DND-41 (cell line): ENCODE measurements around the gene SLC1A7.

Experiments used
- ATAC-seq: fragments of 200-7000 bp; cut with Tn5 transposase; 3 replicates; pipeline ENCODE4 v1.9.1; 2021; ENCODE audit warnings: low read depth; ENCODE audit not compliant: insufficient read depth
- DNase-seq: peaks from one replicate; pipeline ENCODE4 v3.0.0-alpha.2; 2020
- H2AFZ ChIP-seq: 2 replicates; pipeline ENCODE4 v1.6.0; 2012; ENCODE audit warnings: low read depth, low read length
- H3K27ac ChIP-seq: 2 replicates; pipeline ENCODE4 v1.5.1; 2012; ENCODE audit warnings: low read length, inconsistent platforms
- H3K27me3 ChIP-seq: fragments of 200-600 bp; sonication (generic); 2 replicates; pipeline ENCODE4 v1.6.0; 2012; ENCODE audit warnings: low read length, mild to moderate bottlenecking, inconsistent platforms; ENCODE audit not compliant: insufficient read depth, poor library complexity
- H3K36me3 ChIP-seq: 2 replicates; pipeline ENCODE4 v1.5.1; 2012; ENCODE audit warnings: low read length, inconsistent platforms; ENCODE audit not compliant: insufficient read depth
- H3K4me1 ChIP-seq: 2 replicates; pipeline ENCODE4 v1.5.1; 2012; ENCODE audit warnings: mild to moderate bottlenecking, low read length; ENCODE audit not compliant: insufficient read depth
- H3K4me2 ChIP-seq: 2 replicates; pipeline ENCODE4 v1.6.0; 2012; ENCODE audit warnings: mild to moderate bottlenecking, moderate library complexity, low read length, inconsistent platforms; ENCODE audit not compliant: insufficient read depth
- H3K4me3 ChIP-seq, 2 experiments: fragments of 200-600 bp in 1 of 2; shearing (Covaris generic) in 1 of 2; 2 replicates each; pipeline ENCODE4 v1.5.1; 2012 to 2016; ENCODE audit warnings: inconsistent platforms in 2 of 2, low read length in 2 of 2, mild to moderate bottlenecking in 2 of 2, low read depth in 1 of 2, moderate library complexity in 1 of 2
- H3K79me2 ChIP-seq: 2 replicates; pipeline ENCODE4 v1.6.0; 2012; ENCODE audit warnings: low read length, inconsistent platforms; ENCODE audit not compliant: insufficient read depth
- H3K9ac ChIP-seq: 2 replicates; pipeline ENCODE4 v1.6.0; 2012; ENCODE audit warnings: low read depth, mild to moderate bottlenecking, inconsistent platforms, low read length, moderate library complexity
- H3K9me3 ChIP-seq: 2 replicates; pipeline ENCODE4 v1.5.1; 2012; ENCODE audit warnings: low read length, moderate library complexity, mild to moderate bottlenecking, inconsistent platforms; ENCODE audit not compliant: insufficient read depth, severe bottlenecking
- H4K20me1 ChIP-seq: 2 replicates; pipeline ENCODE4 v1.6.0; 2012; ENCODE audit warnings: low read length; ENCODE audit not compliant: insufficient read depth
- EZH2 ChIP-seq: IDR thresholded peaks from 3 replicates; pipeline ENCODE4 v1.6.1; 2012; ENCODE audit warnings: borderline replicate concordance, low read depth, mild to moderate bottlenecking, moderate library complexity, low read length, inconsistent platforms; ENCODE audit not compliant: severe bottlenecking
- TF ChIP-seq, protein P1 (sequence below): IDR thresholded peaks from 2 replicates; pipeline ENCODE4 v1.5.1; 2012; ENCODE audit warnings: borderline replicate concordance, low read length, moderate library complexity, mild to moderate bottlenecking; ENCODE audit not compliant: poor library complexity, severe bottlenecking; ENCODE audit errors: extremely low read depth

The SLC1A7 gene

GRCh38 chr1:53139951-53140361, 2.5 kb downstream of the SLC1A7 start:
- no peak overlapping the region for H2AFZ ChIP-seq
- TF ChIP-seq, protein P1, sequence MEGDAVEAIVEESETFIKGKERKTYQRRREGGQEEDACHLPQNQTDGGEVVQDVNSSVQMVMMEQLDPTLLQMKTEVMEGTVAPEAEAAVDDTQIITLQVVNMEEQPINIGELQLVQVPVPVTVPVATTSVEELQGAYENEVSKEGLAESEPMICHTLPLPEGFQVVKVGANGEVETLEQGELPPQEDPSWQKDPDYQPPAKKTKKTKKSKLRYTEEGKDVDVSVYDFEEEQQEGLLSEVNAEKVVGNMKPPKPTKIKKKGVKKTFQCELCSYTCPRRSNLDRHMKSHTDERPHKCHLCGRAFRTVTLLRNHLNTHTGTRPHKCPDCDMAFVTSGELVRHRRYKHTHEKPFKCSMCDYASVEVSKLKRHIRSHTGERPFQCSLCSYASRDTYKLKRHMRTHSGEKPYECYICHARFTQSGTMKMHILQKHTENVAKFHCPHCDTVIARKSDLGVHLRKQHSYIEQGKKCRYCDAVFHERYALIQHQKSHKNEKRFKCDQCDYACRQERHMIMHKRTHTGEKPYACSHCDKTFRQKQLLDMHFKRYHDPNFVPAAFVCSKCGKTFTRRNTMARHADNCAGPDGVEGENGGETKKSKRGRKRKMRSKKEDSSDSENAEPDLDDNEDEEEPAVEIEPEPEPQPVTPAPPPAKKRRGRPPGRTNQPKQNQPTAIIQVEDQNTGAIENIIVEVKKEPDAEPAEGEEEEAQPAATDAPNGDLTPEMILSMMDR, result no peak
- no peak for TF ChIP-seq EZH2
- H4K20me1 ChIP-seq, result no peaks in the 10 kb centered on the region
- no peaks in the 10 kb centered on the region for H3K36me3 ChIP-seq
- peaks cover 9% of the 10 kb centered on the region for H3K9me3 ChIP-seq
- H3K79me2 ChIP-seq, result no peaks in the 10 kb centered on the region
- no peak overlapping the region for H3K27ac ChIP-seq
- no peak for DNase-seq
- no peaks in the 10 kb centered on the region for H3K4me1 ChIP-seq
- no peak overlapping the region for H3K9ac ChIP-seq
- H3K27me3 ChIP-seq, result no peaks in the 10 kb centered on the region
- ATAC-seq, result no peak
- H3K4me3 ChIP-seq, result no peak overlapping the region
- H3K4me2 ChIP-seq, result no peak overlapping the region

GRCh38 chr1:53138991-53139884, 3.2 kb downstream of the SLC1A7 start:
- H3K27ac ChIP-seq, result no peak overlapping the region
- no peaks in the 10 kb centered on the region for H3K4me1 ChIP-seq
- no peak overlapping the region for H3K9ac ChIP-seq
- no peaks in the 10 kb centered on the region for H3K27me3 ChIP-seq
- H3K36me3 ChIP-seq, result no peaks in the 10 kb centered on the region
- H2AFZ ChIP-seq, result no peak overlapping the region
- no peaks in the 10 kb centered on the region for H4K20me1 ChIP-seq
- H3K4me3 ChIP-seq, result no peak overlapping the region
- no peak for DNase-seq
- no peak overlapping the region for H3K4me2 ChIP-seq
- ATAC-seq, result no peak
- H3K9me3 ChIP-seq, result peaks cover 9% of the 10 kb centered on the region
- no peaks in the 10 kb centered on the region for H3K79me2 ChIP-seq
- TF ChIP-seq, protein P1, result no peak
- no peak for TF ChIP-seq EZH2

DNA sequence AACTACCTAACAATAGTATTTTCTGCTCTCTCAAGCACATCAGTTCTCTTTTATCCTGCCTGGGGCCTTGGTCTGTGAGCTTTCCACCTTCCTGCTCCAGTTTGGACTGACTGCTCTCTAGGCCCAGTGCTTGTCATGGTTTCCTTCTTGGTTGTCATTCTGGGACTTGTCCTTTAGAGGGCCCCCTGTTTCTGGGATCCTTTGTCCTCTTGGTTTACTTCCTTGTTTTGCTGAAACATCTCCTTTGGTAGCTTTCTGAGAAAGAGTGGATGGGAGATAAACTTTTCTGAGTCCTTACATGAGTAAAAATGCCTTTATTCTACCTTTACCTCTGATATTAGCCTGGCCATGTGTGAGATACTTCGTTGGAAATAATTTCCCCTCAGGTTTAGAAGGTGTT, 4.7 kb downstream of the SLC1A7 start:
- no peaks in the 10 kb centered on the region for H3K27me3 ChIP-seq
- H2AFZ ChIP-seq, result no peak overlapping the region
- no peak for TF ChIP-seq EZH2
- TF ChIP-seq, protein P1, result peak; percentile 36
- no peaks in the 10 kb centered on the region for H3K79me2 ChIP-seq
- H3K36me3 ChIP-seq, result no peaks in the 10 kb centered on the region
- no peaks in the 10 kb centered on the region for H4K20me1 ChIP-seq
- H3K9ac ChIP-seq, result no peak overlapping the region
- DNase-seq (no peak), ATAC-seq (no peak)
- H3K4me1 ChIP-seq, result no peaks in the 10 kb centered on the region
- no peak overlapping the region for H3K4me2 ChIP-seq
- H3K4me3 ChIP-seq, result no peak overlapping the region
- H3K9me3 ChIP-seq, result peaks cover 9% of the 10 kb centered on the region
- no peak overlapping the region for H3K27ac ChIP-seq
